GM21717 (cell line): ENCODE results near the gene SH3BP2.

Experiments used
- ATAC-seq: cut with Tn5 transposase; IDR thresholded peaks from one replicate; pipeline ENCODE4 v1.9.1; 2021; ENCODE audit warnings: mild to moderate bottlenecking, moderate library complexity; ENCODE audit not compliant: unreplicated experiment

Gene SH3BP2

GRCh38 chr4:2871466-2871865 lies 78.6 kb downstream of the SH3BP2 start:
- ATAC-seq: no peak

- no peak for ATAC-seq
These were observed 79.0 kb downstream of the SH3BP2 start for GRCh38 chr4:2871911-2872310.

GRCh38 chr4:2873329-2873728 lies 80.4 kb downstream of the SH3BP2 start:
- ATAC-seq: no peak

GRCh38 chr4:2874861-2875260 lies 82.0 kb downstream of the SH3BP2 start:
- ATAC-seq: no peak

DNA sequence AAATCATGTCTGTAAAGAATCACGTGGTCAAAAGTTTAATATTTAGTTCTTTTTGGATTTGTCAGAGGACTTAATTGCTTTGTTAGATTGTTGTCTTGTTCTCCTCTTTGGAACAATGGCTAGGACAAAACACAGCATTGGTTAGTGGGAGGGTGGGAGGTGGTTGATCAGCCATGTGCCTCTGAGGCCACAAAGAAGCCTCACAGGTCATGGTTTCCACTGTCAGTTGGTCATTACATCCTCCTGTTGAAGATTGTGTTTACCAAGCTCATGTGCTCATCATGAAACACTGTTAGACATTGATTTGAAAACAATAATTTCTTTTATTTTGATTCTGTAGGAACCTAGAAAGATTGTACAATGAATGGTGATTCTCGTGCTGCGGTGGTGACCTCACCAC lies 82.7 kb downstream of the SH3BP2 start:
- ATAC-seq: no peak

DNA sequence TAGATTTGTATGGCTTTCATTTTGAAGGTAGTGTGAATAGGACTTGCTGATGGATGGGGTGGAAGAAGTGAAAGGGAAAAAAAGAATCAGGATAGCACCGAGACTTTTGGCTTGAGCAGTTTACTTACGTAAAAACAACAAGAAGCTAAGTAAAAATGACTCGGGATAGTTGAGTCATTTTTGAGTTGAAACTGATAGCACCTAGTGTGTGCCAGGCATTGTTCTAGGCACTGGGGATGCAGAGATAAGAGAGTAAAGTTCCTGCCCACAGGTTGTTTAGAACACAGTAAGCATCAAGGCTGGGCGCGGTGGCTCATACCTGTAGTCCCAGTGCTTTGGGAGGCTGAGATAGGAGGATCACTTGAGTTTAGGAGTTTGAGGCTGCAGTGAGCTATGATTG lies 85.5 kb downstream of the SH3BP2 start:
- no peak for ATAC-seq

DNA sequence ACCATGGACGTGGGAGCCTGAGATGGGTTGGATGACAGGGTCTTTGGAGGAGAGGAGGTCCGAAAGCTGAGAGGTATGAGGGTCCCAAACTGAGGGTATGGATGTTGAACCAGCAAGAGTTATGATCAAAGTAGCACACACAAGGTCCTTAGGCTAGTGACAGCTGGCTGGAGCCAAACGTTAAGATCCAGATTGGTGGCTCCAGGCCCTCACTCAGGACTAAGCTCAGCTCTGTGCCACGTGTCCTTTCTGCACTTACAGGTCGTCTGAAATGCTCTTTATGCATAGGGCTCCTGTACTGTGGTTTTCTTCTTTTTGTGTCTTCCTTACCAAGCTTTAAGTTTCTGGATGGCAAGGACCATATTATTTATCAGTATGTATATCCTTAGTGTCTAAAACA lies 86.1 kb downstream of the SH3BP2 start:
- ATAC-seq: no peak

- no peak for ATAC-seq
These were observed 88.5 kb downstream of the SH3BP2 start for GRCh38 chr4:2881431-2881830.

DNA sequence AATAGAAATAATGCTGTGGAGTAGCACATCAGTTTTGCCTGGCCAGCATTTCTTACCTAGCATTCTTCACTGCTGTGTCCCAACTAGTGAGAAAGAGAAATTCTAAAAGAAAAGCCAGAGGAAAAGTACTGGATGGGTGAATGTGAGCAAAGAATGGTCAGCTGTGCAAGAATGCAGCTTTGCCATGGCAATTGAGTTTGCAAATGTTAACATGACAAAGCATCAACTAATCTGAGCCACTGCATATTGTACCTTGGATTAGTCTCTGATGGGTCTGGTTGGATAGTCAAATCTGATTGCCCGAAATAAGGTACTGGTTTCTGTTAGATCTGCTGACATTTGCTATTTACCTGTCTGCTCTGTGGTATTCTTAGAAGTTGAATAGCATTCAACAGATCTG lies 89.5 kb downstream of the SH3BP2 start:
- ATAC-seq: no peak

GRCh38 chr4:2886161-2886560 lies 93.3 kb downstream of the SH3BP2 start:
- no peak for ATAC-seq

- no peak for ATAC-seq
These were observed 93.7 kb downstream of the SH3BP2 start for GRCh38 chr4:2886622-2887021.

DNA sequence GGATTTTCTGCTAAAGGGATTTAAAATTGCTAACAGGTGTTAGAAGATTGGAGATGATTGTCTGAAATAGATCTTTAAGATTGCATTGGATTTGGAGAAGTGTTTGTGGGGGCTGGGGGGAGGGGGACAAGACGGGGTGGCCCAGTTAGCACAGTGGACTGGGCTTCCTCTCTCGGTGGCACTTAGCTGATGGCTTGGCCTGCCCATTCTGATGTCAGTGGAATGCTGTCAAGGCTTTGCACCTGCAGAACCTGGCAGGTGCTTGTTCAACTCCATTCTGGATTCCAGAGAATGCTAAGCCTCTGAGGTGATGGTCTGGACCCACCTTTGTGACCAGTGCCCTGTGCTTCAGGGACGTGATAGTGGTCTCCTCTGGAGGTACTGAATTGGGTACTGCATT lies 94.5 kb downstream of the SH3BP2 start:
- ATAC-seq: no peak

GRCh38 chr4:2888886-2889285 lies 96.0 kb downstream of the SH3BP2 start:
- ATAC-seq: no peak
